Astrocyte of the cerebellum (primary cell): ENCODE results near the gene ATXN7L1.
A peak's percentile ranks its signal among the peaks of the same experiment; 100 is the strongest.

Source experiments
- DNase-seq: peaks from one replicate; pipeline ENCODE4 v3.0.0-alpha.2; 2011; ENCODE audit warnings: low read depth
- H3K4me3 ChIP-seq: 2 replicates; pipeline ENCODE4 v1.5.1; 2011; ENCODE audit warnings: mild to moderate bottlenecking, low read depth, low read length, moderate library complexity
- in situ Hi-C: cut with HindIII; loops from 2 replicates; pipeline ENCODE4 v1.10.0; 2017; ENCODE audit warnings: low sequenced_read_pairs
- TF ChIP-seq, protein P1 (sequence below): IDR thresholded peaks from 2 replicates; pipeline ENCODE4 v1.5.1; 2012; ENCODE audit warnings: low read length, low read depth, moderate library complexity, mild to moderate bottlenecking; ENCODE audit errors: missing control alignments

Gene ATXN7L1

DNA sequence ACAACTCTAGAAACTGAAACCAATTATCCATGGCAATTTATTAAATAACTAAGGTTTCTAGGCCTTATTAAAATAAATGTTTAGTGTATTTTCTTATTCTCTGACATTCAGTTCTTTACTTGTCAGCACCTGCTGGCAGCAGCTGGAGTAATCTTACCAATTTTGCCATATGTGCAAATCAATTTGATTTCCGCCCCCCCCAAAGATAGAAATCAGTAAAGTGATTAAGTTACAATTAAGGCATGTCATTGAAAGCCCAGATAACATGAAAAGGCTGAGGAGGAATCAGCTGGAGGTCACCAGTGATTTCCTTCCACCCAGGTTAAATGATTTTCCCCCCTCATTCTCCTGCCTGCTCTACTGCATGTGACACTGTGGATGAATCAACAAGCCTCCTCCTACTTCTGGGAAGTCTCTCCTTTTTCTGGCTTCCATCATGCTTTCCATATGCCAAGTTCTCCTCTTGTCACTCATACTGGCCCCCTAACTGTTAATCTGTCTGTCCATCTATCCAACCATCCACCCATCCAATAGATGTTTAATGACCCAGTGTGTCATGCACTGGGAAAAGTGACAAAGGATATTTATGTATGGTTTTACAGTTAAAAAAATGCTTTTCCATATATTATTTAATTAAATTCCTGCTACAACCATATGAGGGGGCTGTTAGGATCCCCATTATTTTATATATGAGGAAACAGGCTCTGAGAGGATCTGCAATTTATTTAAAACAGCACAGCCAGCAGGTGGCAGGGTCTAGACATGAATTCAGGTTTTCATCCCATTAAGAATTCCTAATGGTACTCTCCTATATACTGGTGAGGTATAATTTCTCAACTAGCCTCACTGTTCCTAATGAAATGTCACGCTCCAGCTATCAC, 116.5 kb downstream of the ATXN7L1 start:
- peak; percentile 58 for DNase-seq
- TF ChIP-seq, protein P1, sequence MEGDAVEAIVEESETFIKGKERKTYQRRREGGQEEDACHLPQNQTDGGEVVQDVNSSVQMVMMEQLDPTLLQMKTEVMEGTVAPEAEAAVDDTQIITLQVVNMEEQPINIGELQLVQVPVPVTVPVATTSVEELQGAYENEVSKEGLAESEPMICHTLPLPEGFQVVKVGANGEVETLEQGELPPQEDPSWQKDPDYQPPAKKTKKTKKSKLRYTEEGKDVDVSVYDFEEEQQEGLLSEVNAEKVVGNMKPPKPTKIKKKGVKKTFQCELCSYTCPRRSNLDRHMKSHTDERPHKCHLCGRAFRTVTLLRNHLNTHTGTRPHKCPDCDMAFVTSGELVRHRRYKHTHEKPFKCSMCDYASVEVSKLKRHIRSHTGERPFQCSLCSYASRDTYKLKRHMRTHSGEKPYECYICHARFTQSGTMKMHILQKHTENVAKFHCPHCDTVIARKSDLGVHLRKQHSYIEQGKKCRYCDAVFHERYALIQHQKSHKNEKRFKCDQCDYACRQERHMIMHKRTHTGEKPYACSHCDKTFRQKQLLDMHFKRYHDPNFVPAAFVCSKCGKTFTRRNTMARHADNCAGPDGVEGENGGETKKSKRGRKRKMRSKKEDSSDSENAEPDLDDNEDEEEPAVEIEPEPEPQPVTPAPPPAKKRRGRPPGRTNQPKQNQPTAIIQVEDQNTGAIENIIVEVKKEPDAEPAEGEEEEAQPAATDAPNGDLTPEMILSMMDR, result peak; percentile 57
- H3K4me3 ChIP-seq, result no peak overlapping the region
- in situ Hi-C loops, result loop anchor here (25.0 kb wide), 1 partner anchor 252 kb away; no protein-coding TSS in a partner anchor

DNA sequence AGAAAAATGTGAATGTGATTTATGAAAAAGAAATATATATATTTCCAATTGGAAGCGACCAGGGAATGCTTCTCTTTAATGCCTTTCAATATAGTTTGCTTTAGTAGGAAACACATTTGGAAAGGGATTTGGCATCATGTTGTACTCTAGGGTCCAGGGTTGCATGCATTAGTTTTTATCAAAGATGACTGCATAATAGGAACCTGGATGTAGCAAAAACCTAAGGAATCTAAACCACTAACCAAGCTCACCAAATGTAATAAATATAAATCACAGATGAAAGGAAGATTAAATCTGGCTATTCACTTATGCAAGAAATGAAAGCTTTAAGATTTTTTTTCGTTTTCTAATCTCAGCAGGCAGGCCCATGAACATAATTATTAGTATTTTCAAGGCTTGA, 120.0 kb downstream of the ATXN7L1 start:
- in situ Hi-C loops, result loop anchor here (25.0 kb wide), 1 partner anchor 256 kb away; no protein-coding TSS in a partner anchor

DNA sequence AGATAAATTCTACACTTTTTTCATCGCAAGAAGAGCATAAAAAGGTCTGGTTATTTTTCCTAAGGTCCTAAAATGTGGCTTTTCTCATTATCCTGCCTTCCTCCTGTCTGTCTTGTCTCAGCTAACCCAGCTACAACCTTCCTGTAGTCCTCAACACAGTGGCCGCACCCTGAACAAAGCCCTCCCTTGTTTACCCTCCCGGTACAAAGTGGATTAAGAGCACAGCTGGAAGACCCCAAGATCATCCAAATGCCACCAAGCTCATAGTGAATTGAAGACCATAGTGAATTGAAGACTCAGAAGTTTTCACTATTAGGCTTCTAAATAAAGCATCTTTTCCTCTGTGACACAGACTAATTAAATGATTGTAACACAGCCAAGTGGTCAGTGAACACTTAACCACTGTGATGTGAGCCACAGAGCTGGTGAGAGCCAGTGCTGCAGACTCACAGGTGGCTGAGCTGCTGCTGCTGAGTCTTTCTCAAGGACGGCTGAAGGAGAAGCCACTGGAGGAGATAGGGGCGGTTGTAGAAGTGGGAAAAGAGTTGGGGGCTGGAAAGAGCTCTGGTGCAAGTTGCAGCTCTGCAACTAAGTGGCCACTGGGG, 123.6 kb downstream of the ATXN7L1 start:
- no peak overlapping the region for H3K4me3 ChIP-seq
- in situ Hi-C loops, result loop anchor here (25.0 kb wide), 1 partner anchor 260 kb away; no protein-coding TSS in a partner anchor
- TF ChIP-seq, protein P1, result no peak
- no peak for DNase-seq

More for the DNA sequence above, 120.0 kb downstream of the ATXN7L1 start:
- TF ChIP-seq, protein P1, result no peak
- no peak for DNase-seq
- no peak overlapping the region for H3K4me3 ChIP-seq

DNA sequence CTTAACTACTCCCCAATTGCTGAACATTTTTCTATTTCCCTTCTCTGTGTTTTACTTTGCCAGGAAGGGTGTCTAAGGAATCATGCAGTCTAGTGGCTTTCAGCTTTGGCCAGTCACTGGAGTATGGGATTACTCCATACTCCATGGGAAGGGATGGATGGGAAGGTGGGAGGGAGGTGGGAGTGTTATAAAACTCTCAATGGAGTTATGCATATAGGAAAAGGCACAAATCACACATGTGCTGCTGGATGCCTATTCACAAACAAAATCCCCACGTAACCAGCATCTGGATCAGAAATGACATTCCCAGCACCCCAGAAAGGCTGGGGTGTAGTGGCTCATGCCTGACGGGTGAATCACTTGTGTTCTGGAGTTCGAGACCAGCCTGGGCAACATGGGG, 125.3 kb downstream of the ATXN7L1 start:
- TF ChIP-seq, protein P1, result no peak
- DNase-seq, result no peak
- in situ Hi-C loops, result loop anchor here (25.0 kb wide), 1 partner anchor 261 kb away; no protein-coding TSS in a partner anchor
- no peak overlapping the region for H3K4me3 ChIP-seq

DNA sequence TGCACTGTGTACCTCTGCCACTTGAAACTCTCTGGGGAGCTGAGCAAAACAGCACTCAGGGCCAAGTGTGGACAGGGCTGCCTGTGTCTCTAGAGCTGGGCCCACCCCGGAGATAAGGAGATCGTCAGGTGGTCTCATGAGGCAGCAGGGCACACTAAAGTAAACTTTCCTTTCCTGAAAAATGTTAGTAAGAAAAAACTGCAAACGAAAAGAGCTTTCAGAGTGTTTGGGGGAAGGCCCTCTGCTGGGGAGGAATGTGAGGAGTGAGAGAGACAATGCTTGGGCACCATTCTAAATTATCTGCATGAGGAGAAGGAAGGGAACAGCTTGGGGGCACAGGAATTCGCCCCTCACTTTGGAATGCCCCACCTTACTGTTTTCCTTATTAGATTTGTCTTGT, 127.7 kb downstream of the ATXN7L1 start:
- in situ Hi-C loops, result no loop called here
- TF ChIP-seq, protein P1, result no peak

DNA sequence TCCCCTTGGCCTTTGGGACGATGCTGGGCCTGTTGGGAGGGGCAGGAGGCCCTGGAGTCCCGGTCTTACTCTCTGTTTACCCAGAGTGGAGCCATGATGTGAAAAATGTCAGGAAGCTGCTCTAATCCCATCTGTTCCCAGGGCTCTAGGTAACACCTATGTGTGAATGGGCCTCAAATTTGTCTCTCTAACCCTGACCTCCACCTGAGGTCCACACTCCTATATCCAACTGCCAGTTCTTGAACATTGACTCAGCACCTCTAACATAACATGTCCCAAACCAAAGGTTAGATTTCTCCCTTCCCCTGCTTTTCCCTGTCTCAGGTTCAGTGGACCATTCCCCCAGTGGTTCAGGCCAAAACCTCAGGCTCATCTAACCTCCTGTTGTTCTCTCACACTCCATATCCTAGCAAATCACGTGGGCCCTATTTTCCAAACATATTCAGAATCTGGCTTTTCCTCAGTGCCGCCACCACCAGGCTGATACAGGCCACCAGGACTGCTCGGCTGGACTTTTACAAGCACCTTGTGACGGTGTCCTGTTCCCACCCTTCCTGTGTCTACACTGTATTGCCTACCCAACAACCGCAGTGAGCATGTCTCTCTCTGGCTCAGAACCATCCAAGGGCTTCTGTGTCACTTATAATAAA, 130.6 kb downstream of the ATXN7L1 start:
- no peak overlapping the region for H3K4me3 ChIP-seq
- DNase-seq, result no peak
- in situ Hi-C loops, result no loop called here
- TF ChIP-seq, protein P1, result no peak

More for the DNA sequence above, 127.7 kb downstream of the ATXN7L1 start:
- H3K4me3 ChIP-seq, result no peak overlapping the region
- no peak for DNase-seq
